GM21381 (cell line): ENCODE data around the gene LSP1.
"Not testable (repeated sequence)": the region's sequence is repeated elsewhere in the genome, so short reads cannot be mapped to it uniquely, and the experiment has no call there.

ENCODE experiments used
- ATAC-seq: cut with Tn5 transposase; IDR thresholded peaks from one replicate; pipeline ENCODE4 v1.9.1; 2021; ENCODE audit warnings: mild to moderate bottlenecking, moderate library complexity; ENCODE audit not compliant: unreplicated experiment

The LSP1 gene

DNA sequence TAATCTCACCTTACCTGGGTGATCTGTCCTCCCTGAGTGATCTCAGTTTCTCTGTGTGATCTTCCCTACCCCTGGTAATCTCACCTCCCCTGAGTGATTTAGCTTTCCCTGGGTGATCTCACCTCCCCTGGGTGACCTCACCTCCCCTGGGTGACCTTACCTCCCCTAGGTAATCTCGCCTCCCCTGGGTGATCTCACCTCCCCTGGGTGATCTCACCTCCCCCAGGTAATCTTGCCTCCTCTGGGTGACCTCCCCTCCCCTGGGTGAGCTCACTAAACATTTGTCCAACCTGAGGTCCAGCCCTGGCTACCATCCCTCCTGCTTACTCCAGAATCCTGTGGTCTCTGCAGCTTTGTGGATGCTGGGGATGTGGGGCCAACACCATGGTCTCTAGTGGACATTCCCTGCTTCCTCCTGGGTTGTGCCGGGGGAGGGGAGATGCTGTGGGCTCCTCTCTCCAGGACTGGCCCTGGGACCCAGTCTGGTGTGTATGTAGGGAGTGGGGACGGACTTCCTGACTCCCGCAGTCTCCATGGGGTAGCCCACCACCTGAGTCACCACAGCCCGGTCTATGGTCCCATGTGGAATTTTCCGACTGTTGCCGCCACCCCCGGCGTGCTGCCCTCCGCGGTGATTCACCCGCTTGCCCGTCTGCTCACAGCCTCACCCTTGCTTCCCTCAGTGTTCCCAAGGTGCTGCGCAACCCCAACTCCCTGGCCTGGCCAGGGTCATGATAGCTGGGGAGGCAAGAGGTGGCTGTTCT lies 9.9 kb downstream of the LSP1 start:
- ATAC-seq, result no peak

DNA sequence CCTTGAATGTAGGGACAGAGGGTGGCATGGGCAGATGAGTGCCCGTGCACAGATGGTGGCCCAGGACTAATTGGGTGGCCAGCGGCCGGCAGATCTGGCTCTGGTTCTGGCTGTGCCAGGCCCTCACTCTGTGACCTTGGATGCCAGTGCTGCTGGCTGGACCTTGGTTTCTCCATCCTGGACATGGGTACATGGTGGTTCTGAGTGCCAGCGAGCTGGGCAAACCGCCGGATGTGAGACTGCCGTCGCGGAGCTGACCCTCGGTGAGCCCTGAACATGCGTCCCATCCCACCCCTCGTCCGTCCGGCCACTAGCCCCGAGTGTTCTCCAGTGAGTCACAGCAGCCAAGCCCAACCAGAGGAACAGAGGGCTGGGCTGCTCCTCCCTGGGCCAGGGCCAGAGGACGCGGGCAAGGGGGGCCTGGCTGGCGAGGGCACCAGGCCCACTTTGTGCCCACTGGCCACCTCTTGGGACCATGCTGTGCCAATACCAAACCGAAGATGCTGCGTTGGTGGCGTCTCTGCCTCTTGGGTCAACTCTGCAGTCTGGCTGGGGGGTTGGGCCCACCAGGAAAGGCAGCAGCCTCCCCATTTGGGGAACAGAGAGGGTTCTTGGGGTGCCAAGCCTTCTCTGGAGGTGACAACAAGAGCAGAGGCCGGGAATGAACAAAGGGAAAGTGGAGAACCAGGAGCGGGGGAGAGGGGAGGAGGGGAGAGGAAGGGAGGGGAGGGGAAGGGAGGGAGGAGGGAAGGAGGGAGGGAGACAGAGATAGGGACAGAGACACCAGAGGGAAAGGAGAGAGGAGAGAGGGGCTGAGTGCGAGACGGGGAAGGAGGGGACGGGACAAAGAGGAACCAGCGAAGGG lies 10.7 kb downstream of the LSP1 start:
- ATAC-seq, result no peak

DNA sequence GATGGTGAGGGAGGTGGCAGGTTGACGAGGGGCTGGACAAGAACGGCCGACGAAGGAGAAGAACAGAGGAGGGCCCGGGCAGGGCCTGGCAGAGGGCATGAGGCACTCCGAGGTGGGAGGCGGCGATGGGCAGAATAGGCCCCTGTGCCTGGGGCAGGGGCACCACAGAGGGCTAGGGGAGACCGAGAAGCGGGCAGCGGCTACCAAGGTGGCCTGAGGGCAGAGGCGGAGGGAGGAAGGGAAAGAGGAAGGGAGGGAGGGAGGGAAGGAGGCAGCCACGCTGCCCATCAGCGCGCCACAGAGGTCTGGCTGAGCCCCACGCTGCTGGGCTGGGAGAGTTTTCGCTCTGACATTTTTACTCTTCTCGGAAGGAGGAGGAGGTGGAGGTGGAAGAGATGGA lies 11.3 kb downstream of the LSP1 start:
- ATAC-seq, result no peak

DNA sequence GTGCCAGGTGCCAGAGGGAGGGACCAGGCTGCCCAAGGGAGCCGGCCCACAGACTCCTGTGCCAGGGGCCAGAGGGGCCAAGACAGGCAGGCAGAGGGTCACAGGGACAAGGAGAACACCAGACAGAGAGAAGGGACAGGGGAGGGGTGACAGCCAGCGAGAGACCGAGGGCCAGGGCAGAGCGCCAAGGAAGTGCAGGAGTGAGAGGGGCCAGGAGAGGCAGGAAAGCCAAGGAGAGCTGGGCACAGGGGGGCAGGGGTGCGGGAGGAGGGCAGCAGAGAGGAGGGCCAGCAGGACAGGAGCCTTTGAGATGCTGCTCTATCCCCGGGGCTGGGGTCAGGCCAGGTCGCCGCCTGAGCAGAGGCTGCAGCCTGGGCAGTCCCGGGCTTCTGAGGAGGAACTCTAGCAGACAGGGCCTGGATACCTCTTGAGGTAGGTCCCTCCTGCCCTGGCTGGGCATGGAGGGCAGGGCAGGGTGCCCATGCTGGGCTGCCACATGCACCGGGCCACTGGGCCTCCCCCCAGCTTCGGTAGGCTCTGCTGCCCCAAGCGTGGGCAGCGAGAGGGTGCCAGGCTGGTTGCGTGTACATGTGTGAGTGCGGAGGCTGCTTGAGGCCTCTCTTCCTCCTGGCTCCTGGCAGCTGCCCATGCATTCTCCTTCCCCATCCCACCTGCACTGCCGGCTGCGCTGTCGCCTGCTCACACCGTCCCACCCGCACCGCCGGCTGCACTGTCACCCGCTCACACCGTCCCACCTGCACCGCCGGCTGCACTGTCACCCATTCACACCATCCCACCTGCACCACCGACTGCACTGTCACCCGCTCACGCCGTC lies 12.2 kb downstream of the LSP1 start:
- no peak for ATAC-seq

DNA sequence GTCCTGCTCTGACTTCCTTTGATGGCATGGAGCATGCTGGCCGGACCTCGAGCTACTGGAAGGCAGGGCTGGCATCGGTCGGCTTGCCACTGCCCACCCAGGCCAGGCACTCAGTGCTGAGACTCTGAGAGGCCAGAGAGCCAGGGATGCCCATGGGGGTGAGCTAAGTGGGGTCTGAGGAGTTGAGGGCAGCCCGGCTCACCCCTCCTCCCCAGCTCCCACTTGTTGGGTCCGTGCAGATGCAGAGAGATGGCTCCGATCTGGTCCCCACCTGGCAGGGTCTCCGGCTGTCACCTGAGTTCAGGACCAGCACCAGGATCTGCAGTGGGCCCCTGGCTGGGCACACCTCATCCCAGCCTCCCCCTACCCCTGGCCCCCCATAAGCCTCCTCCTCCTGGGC lies 13.3 kb downstream of the LSP1 start:
- no peak for ATAC-seq

DNA sequence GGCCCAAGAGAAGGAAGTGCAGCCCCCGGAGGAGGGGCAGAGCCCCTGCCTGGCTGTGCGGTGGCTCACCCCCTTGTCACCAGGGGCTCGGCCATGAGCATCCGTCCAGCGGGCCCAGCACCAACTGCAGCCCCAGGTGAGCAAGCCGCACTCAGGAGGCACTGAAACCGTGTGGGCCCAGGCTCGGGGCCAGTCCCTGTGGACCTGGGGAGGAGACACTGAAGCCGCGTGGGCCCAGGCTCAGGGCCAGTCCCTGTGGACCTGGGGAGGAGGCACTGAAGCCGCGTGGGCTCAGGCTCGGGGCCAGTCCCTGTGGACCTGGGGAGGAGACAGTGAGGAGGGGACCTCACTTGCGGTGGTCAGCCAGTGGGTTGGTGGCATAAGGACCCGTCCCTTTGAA lies 13.9 kb downstream of the LSP1 start:
- no peak for ATAC-seq

DNA sequence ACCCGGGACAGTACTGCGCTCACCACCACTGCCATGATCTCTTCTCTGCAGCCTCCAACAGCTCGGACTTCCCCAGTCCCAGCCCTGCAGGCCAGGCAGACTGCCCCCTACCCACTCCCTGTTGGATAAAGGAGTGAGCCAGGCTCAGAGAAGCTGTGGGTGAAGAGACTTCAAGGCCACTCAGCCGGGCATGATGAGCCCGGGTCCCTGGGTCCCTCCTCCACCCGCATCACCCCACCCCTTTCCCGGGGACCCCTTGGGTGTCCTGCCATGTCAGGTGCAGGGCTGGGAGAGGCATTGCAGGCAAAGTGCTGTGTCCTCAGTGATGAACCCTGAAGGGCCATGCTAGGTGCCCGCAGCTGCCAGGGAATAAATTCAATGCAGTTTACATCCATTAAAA lies 14.5 kb downstream of the LSP1 start:
- ATAC-seq, result no peak

DNA sequence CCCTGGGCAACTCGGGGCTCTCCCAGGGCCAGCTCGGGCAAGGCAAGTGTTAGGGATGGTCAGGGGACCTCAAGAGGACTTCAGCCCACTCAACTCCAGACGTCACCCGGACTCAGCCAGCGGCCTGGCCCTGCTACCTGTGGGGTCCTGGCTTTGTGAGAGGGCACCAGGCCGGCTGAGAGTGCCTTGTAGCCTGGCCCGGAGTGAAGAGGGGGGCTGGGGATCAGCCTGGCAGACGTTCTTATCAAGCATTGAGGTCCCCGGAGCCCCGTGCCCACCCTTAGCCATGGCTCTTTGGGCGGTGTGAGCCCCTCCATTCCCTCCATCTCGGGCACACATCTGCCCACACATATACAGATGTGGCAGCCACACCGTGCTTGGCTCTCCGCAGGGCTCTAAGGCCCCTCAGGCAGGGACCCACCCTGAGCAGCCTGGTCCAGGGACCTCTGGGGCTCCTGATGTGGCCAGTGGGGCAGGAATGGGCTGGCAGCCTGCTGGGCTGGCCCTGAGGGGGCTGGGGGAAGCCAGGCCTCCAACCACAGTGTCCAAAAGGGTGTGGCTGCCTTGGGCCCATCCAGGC lies 15.3 kb downstream of the LSP1 start:
- no peak for ATAC-seq

DNA sequence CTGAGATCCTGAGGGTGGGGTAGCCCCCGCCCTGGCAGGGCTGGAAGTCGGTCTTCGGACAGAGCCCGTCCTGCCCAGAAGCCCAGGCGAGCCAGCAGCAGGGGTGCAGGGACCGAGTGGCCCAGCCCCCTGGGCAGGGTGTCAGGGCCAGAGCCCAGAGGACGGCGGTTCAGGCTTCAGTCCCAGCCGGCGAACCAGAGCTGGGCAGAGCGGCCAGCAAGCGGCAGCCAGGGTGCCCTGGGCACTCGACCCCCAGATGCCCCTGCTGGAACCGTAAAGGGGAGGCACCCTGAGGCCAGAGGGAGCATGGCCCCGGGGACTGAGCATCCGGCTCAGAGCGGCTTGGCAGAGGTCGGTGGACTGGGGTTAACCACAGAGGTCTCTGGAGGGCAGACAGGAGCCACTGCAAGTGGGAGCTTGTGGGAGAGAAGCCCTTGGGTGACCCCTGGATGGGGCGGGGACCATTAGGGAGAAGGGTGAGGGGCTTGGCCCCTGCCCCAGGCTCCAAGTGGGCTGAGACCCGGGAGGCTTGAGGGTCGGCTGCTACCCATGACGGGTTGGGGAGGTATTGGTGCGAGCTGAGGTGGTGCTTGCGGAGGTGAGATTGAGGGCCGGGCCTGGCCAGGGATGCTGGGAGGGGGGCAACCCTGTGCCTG lies 15.9 kb downstream of the LSP1 start:
- ATAC-seq, result no peak

DNA sequence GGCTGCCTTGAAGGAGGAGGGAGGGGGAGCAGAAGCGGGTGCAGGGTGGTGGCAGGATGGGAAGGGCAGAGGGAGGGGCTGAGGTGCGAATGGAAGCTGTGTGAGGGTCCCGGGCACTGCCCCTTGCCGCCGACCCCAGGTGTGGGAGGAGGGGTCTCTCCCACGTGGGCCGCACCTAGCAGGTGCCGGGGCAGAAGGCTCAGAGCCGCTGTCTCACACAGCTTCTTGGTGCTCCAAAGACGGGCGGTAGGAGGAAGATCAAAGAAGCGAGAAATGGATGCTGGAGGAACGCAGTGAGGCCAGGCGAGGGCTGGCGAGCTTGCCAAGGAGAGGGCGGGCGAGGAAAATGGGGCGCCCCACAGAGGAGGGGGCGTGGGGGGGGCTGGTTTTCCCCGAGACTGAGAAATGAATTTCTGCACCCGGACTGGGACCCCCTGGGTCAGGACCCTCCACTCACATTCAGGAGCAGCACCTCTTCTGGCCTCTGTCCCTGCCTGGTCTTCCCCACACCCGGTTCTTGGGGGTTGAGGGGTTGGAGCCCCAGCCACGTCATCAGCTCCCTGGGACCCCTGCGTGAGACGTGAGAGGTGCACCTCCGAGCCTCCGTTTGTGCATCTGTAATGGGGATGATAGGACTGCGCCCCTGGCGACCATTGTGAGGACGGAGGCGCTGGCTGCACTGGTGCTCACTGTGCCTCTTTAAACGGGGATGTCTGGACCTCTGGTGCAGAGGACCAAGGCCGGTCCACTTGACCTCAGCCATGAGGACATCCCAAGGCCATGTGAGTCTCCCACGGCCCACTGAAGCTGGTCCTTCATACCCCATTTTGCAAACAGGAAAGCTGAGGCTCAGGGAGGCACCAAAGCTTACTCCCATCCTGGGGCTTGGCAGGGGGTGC lies 16.8 kb downstream of the LSP1 start:
- ATAC-seq, result no peak

DNA sequence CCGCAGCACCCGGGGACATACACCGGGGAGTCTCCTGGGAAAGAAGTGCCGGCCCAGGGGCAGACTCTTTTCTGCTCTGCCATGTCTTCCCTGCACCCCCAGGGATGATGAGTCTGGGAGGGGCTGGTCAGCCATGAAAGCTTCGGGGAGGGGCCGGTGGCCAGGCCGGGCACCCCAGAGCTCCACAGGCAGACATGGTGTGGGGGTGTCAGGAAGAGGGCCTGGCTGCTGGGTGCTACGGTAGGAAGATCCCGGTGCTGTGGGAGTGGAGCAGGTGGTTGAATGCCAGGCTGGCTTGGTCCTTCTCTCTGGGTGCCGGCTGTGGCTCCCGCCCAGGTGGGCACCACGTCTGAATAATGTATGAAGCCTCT lies 17.4 kb downstream of the LSP1 start:
- ATAC-seq, result no peak

DNA sequence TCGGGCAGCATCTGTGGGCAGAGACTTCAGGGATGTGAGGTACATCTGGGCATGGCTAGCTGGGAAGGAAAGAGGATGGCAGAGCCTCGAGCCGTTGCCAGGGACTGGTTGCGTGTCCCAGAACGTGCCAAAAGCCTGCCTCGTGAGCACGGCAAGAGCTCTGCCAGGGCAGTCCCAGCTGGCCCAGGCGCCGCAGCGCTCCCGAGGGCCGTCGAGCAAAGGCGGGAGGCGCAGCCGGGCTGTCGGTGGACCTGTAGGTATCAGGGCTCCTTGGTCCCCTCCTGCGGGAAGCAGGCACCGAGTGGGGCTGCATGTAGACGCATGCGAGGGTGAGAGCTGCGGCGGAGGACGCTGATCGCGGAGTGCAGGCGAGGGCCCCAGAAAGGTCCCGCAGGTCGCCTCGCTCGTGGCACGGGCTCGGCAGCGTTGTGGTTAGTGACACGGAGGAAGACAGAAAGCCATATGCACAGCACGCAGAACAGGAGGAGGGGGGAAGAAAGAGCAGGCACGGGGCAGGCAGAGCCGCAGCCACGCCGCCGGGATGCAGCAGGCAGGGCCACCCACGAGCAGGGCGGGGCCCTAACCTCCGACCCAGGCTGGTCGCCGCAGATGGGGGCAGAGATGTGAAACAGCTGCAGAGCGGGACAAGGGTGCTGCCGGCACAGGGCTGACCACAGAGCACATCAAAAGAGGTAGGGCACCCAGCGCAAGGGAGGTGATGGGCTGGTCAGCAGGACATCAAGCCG lies 18.0 kb downstream of the LSP1 start:
- no peak for ATAC-seq

DNA sequence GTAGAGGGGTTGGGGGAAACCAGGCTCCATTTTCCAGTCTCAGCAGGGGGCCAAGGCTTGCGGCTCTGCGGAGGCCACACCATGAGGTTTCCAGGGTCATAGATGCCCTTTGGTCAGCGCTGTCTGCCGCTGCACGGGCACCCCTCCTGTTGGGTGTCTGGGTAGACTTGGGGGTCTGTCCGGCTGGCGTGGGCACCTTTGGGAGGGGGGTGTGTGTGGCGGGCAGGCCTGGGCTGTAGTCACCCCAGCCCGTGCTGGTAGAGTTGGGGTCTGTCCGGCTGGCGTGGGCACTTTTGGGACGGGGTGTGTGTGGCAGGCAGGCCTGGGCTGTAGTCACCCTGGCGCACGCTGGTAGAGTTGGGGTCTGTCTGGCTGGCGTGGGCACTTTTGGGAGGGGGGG lies 18.6 kb downstream of the LSP1 start:
- no peak for ATAC-seq

DNA sequence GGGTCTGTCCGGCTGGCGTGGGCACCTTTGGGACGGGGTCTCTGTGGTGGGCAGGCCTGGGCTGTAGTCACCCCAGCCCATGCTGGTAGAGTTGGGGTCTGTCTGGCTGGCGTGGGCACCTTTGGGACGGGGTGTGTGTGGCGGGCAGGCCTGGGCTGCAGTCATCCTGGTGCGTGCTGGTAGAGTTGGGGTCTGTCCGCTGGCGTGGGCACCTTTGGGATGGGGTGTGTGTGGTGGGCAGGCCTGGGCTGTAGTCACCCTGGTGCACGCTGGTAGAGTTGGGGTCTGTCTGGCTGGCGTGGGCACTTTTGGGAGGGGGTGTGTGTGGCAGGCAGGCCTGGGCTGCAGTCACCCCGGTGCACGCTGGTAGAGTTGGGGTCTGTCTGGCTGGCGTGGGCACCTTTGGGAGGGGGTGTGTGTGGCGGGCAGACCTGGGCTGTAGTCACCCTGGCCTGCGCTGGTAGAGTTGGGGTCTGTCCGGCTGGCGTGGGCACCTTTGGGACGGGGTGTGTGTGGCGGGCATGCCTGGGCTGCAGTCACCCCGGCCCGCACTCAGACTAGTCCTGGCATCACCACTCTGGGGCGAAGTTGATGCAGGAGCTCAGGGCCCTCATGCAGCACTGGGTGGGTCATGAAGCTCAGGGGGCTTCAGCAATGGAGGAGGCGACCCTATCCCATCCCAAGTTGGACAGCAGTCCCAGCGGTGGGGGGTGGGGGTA lies 19.5 kb downstream of the LSP1 start:
- no peak for ATAC-seq

DNA sequence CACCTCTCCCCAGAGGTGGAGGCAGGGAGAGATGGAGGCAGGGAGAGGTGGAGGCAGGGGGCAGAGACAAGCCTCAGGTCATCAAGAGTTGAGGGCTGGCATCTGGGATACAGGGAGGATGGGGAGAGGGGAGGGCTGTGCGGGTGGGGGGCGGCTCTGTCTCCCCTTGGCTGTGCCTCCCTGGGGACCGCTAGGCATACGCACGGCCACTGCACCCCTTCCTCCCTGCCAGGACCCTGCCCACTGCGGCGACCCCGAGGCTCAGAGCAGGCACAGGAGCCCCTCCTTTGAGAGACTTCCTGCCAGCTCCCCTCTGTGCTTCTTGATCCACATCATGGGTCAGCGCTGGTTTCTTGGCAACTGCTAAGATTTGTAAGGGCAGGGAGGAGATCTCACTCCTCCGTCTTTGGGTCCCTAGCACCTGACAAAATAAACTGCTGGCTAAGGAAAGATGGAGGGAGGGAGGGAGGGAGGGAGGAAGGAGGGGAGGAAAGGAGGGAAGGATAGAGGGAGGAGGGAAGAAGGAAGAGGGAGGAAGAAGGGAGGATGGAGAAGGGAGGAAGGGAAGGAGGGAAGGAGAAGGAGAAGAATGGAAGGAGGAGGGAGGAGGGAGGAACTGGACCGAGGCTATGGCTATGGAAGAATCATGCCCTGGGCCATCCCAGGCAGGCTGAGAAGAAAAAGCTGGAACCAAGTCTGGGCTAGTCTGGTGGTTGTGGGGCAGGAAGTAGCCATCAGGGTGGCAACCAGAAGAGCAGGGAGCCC lies 20.3 kb downstream of the LSP1 start:
- no peak for ATAC-seq

DNA sequence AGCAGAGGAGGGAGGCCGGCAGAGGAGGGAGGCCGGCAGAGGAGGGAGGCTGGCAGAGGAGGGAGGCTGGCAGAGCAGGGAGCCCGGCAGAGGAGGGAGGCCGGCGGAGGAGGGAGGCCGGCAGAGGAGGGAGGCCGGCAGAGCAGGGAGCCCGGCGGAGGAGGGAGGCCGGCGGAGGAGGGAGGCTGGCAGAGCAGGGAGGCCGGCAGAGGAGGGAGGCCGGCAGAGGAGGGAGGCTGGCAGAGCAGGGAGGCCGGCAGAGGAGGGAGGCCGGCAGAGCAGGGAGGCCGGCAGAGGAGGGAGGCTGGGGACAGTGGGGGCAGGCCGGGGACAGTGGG lies 20.9 kb downstream of the LSP1 start:
- ATAC-seq, result not testable (repeated sequence)

DNA sequence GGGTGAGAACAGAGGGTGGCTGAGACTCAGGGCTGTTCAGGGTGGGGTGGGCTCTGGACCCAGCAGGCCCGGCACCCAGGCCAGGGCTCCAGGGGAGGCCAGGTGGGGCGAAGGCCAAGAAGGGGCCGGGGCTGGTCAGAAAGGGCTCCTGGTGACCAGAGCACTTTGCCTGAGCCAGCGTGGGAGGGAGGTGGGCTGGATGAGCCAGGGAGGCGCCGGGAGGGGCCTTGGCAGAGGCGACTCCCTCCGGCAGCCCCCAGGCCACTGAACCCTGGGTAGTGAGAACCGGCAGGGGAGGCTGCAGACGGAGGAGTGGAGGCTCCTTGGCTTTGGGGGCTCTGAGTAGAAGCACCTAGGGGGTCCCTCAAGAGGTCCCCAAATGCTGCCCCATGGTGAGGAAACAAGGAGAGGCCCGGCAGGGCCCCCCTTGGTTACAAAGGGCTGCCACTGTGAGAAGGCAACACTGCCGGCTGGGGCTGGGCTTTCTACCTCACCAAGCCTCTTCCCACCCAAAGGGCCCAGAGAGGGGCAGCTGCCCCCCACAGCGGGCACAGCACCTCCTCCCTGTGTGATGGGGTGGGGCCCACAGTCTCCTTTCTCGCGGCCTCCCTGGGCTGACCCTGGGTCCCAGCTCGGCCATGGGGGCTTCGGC lies 21.7 kb downstream of the LSP1 start:
- ATAC-seq, result not testable (repeated sequence)
